Measurements from ENCODE around the gene GPR161.

- TF ChIP-seq CTCF (optimal IDR thresholded peaks at IDR 0.05 in 1 of 3, IDR thresholded peaks at IDR 0.05 in 1 of 3, conservative IDR thresholded peaks at IDR 0.05 in 1 of 3; ENCODE audit: extremely low read depth in 1 of 3, insufficient read depth in 2 of 3, low read length in 3 of 3), result no peak
- TF ChIP-seq EZH2 (IDR thresholded peaks at IDR 0.05; ENCODE audit: low read length), result no peak
Observed at GRCh38 chr1:168054117-168054516, 82.6 kb downstream of the GPR161 start.
